Neural progenitor cell (in vitro differentiated cells): Measurements from ENCODE around the gene IPO9. TPM values are rescaled to one million over a fixed set of nuclear protein-coding genes. Genes with fewer than 3 reads are reported as not detected.

Source experiments
- DNase-seq: peaks from one replicate; pipeline ENCODE4 v3.0.0-alpha.2; 2016; ENCODE audit warnings: low spot score
- H2AFZ ChIP-seq: fragments of 200-600 bp; sonication (generic); replicated peaks from 2 replicates; pipeline ENCODE4 v1.6.1; 2016; ENCODE audit warnings: antibody characterized with exemption
- H3F3A ChIP-seq: fragments of 200-600 bp; sonication (generic); 2 replicates; pipeline ENCODE4 v1.6.1; 2016; ENCODE audit warnings: antibody characterized with exemption, low read depth
- H3K27ac ChIP-seq: fragments of 200-600 bp; sonication (generic); 2 replicates; pipeline ENCODE4 v1.5.1; 2016; ENCODE audit warnings: mild to moderate bottlenecking
- H3K27me3 ChIP-seq: fragments of 200-600 bp; sonication (generic); 2 replicates; pipeline ENCODE4 v1.6.1; 2016; ENCODE audit warnings: mild to moderate bottlenecking, moderate library complexity
- H3K36me3 ChIP-seq: fragments of 200-600 bp; sonication (generic); 2 replicates; pipeline ENCODE4 v1.5.1; 2016
- H3K4me1 ChIP-seq: fragments of 200-600 bp; sonication (generic); 2 replicates; pipeline ENCODE4 v1.6.1; 2016; ENCODE audit warnings: mixed run types
- H3K4me2 ChIP-seq: fragments of 200-600 bp; sonication (generic); 2 replicates; pipeline ENCODE4 v1.6.1; 2016
- H3K4me3 ChIP-seq: fragments of 200-600 bp; sonication (generic); 2 replicates; pipeline ENCODE4 v1.5.1; 2016
- H3K79me2 ChIP-seq: fragments of 200-600 bp; sonication (generic); 2 replicates; pipeline ENCODE4 v1.6.1; 2016; ENCODE audit warnings: low read depth
- H3K9ac ChIP-seq: fragments of 200-600 bp; sonication (generic); 2 replicates; pipeline ENCODE4 v1.6.1; 2016
- H3K9me3 ChIP-seq: fragments of 200-600 bp; sonication (generic); 2 replicates; pipeline ENCODE4 v1.5.1; 2016; ENCODE audit warnings: low read depth
- H4K20me1 ChIP-seq: fragments of 200-600 bp; sonication (generic); 2 replicates; pipeline ENCODE4 v1.6.1; 2016; ENCODE audit warnings: low read depth
- H3K27ac Mint-ChIP-seq: 3 replicates; pipeline ENCODE4 v1.8.0; 2021; ENCODE audit warnings: mixed read lengths
- H3K27me3 Mint-ChIP-seq: 2 replicates; pipeline ENCODE4 v1.8.0; 2022; ENCODE audit warnings: low read depth, mild to moderate bottlenecking, inconsistent platforms, moderate library complexity, mixed read lengths; ENCODE audit not compliant: insufficient read depth
- H3K36me3 Mint-ChIP-seq: 3 replicates; pipeline ENCODE4 v1.8.0; 2021; ENCODE audit warnings: mixed read lengths
- H3K4me1 Mint-ChIP-seq: 3 replicates; pipeline ENCODE4 v1.8.0; 2021; ENCODE audit warnings: mixed read lengths
- H3K4me3 Mint-ChIP-seq: 3 replicates; pipeline ENCODE4 v1.8.0; 2021; ENCODE audit warnings: mild to moderate bottlenecking, moderate library complexity, mixed read lengths
- H3K9me3 Mint-ChIP-seq: 3 replicates; pipeline ENCODE4 v1.8.0; 2020; ENCODE audit warnings: mixed read lengths
- EZH2 ChIP-seq: fragments of 200-600 bp; sonication (generic); IDR thresholded peaks from 2 replicates; pipeline ENCODE4 v1.6.1; 2017; ENCODE audit warnings: antibody characterized with exemption, mild to moderate bottlenecking, moderate library complexity
- EZH2phosphoT487 ChIP-seq: fragments of 200-600 bp; sonication (generic); IDR thresholded peaks from 2 replicates; pipeline ENCODE4 v1.6.1; 2017; ENCODE audit warnings: antibody characterized with exemption
- total RNA-seq: library from RNA; depleted of rRNA; stranded (reverse); fragments of >200 nt; gene quantifications from 2 replicates; pipeline ENCODE4 v1.2.3, GENCODE V29; 2015; ENCODE audit warnings: low replicate concordance
- TF ChIP-seq, protein P1 (sequence below): fragments of 200-600 bp; sonication (generic); IDR thresholded peaks from 2 replicates; pipeline ENCODE4 v1.5.1; 2017; ENCODE audit warnings: antibody characterized with exemption, mild to moderate bottlenecking

Gene IPO9
- 63.2 and 71.2 TPM in 2 replicates for total RNA-seq

DNA sequence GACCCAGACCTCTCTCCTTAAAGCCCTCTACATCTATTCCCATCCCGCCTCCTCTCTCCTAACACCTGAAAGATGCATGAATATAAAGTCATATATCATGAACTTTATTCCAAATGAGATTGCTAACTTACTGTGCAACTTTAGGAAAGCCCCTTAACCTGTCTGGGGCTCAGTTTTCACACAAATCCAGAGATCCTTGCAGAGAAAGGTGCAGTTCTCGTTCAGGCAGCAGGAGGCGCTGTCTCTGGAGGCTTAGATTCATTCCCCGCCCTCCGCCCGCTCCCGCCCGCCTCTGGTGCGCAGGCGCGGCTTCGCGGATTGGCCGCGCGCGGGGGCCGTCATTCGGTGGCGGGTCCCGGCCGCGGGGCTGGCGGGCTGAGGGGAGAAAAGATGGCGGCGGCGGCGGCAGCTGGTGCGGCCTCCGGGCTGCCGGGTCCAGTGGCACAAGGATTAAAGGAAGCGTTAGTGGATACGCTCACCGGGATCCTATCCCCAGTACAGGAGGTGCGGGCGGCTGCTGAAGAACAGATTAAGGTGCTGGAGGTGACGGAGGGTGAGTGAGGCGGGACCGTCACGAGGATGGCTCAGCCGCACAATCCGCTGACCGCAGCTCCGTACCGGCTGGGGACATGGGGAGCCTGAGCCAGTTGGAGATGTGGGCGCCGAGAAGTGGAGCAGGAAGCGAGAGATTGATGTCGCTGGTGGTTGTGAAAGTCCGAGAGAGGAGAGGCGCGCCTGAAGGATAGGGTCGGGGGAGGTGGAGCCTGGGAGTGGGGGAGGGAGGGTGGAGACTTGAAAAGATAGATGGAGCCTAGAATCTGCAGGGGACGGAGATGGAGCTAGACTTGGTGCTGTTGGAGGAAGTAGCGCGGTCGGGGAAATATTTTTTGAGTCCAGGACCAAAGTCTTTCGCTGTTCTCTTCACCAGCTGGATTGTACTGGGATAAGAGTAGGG, at the start of gene IPO9:
TSS of gene IPO9 (plus strand) at position 338 of the 955 bp plus-strand sequence. CDS start at position 391, 53 bp downstream.
- Histone ChIP-seq H3K9me3 (no peaks in the 10 kb centered on the region), H3K4me3 (peak within 1 kb of the TSS; percentile 74), H3K79me2 (peaks cover 51% of the 10 kb centered on the region), H2AFZ (peak within 1 kb of the TSS; percentile 75), H3F3A (peaks cover 47% of the 10 kb centered on the region), H3K9ac (peak within 1 kb of the TSS; percentile 80), H3K4me1 (peaks cover 32% of the 10 kb centered on the region), H3K36me3 (no peaks in the 10 kb centered on the region), H3K4me2 (peak within 1 kb of the TSS; percentile 99), H4K20me1 (peaks cover 45% of the 10 kb centered on the region), H3K27me3 (no peaks in the 10 kb centered on the region), H3K27ac (peak within 1 kb of the TSS; percentile 48)
- DNase-seq: peak; percentile 97
- H3K9me3 Mint-ChIP-seq: no peaks in the 10 kb centered on the region
- peak within 1 kb of the TSS; percentile 94 for H3K27ac Mint-ChIP-seq
- H3K27me3 Mint-ChIP-seq: peaks cover 3% of the 10 kb centered on the region
- H3K4me3 Mint-ChIP-seq: peak within 1 kb of the TSS; percentile 100
- H3K4me1 Mint-ChIP-seq: peaks cover 46% of the 10 kb centered on the region
- TF ChIP-seq, protein P1, sequence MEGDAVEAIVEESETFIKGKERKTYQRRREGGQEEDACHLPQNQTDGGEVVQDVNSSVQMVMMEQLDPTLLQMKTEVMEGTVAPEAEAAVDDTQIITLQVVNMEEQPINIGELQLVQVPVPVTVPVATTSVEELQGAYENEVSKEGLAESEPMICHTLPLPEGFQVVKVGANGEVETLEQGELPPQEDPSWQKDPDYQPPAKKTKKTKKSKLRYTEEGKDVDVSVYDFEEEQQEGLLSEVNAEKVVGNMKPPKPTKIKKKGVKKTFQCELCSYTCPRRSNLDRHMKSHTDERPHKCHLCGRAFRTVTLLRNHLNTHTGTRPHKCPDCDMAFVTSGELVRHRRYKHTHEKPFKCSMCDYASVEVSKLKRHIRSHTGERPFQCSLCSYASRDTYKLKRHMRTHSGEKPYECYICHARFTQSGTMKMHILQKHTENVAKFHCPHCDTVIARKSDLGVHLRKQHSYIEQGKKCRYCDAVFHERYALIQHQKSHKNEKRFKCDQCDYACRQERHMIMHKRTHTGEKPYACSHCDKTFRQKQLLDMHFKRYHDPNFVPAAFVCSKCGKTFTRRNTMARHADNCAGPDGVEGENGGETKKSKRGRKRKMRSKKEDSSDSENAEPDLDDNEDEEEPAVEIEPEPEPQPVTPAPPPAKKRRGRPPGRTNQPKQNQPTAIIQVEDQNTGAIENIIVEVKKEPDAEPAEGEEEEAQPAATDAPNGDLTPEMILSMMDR: peak; percentile 94
- TF ChIP-seq EZH2: no peak
- peaks cover 3% of the 10 kb centered on the region for H3K36me3 Mint-ChIP-seq

DNA sequence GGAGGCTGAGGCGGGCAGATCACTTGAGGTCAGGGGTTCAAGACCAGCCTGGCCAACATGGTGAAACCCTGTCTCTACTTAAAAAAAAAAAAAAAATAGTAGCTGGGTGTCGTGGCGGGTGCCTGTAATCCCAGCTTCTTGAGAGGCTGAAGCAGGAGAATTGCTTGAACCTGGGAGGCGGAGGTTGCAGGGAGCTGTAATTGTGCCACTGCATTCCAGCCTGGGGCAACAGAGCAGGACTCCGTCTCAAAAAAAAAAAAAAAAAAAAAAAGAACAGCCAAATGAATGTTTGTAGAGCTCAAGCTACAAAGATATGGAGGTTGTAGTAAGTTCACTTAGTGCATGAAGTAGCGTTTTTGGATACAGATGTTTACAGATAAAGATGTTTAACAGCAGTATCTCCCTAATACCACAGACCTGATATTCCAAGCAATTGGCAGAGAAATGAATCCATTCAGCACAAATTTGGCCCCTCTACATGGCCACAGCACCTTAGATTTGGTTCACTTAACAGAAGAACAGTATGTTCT, 49.5 kb upstream of the IPO9 start:
- no peak overlapping the region for H3K27ac ChIP-seq
- H3K79me2 ChIP-seq: peaks cover 74% of the 10 kb centered on the region

DNA sequence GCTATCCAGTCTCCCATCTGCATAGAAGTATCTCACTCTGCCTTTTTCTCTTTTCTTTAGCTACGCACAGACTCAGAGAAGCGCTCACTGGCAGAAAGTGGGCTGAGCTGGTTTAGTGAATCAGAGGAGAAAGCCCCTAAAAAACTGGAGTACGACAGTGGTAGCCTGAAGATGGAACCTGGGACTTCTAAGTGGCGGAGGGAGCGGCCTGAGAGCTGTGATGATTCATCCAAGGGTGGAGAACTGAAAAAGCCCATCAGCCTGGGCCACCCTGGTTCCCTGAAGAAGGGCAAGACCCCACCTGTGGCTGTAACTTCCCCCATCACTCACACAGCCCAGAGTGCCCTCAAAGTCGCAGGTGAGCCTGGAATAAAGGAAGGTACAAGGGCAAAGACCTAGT, 48.0 kb upstream of the IPO9 start:
- H3K36me3 Mint-ChIP-seq: peaks cover 49% of the 10 kb centered on the region
- H3K27ac ChIP-seq: no peak overlapping the region
- no peak overlapping the region for H2AFZ ChIP-seq
- H3K27me3 Mint-ChIP-seq: no peaks in the 10 kb centered on the region
- H3K4me1 ChIP-seq: peaks cover 25% of the 10 kb centered on the region
- H3K36me3 ChIP-seq: peaks cover 41% of the 10 kb centered on the region
- no peak overlapping the region for H3K4me3 Mint-ChIP-seq
- H3K4me1 Mint-ChIP-seq: peaks cover 9% of the 10 kb centered on the region
- peaks cover 14% of the 10 kb centered on the region for H3F3A ChIP-seq
- no peaks in the 10 kb centered on the region for H3K9me3 Mint-ChIP-seq
- TF ChIP-seq EZH2phosphoT487 (no peak), EZH2 (no peak)
- TF ChIP-seq, protein P1: no peak
- no peaks in the 10 kb centered on the region for H3K9me3 ChIP-seq
- H3K4me2 ChIP-seq: no peak overlapping the region
- no peak overlapping the region for H3K9ac ChIP-seq
- DNase-seq: no peak
- peaks cover 60% of the 10 kb centered on the region for H3K79me2 ChIP-seq
- H3K27ac Mint-ChIP-seq: no peak overlapping the region
- H4K20me1 ChIP-seq: no peaks in the 10 kb centered on the region
- H3K4me3 ChIP-seq: no peak overlapping the region
- no peaks in the 10 kb centered on the region for H3K27me3 ChIP-seq

More for the DNA sequence above, 49.5 kb upstream of the IPO9 start:
- peaks cover 4% of the 10 kb centered on the region for H3K9me3 Mint-ChIP-seq
- Histone ChIP-seq H3K36me3 (peaks cover 33% of the 10 kb centered on the region), H3K4me2 (no peak overlapping the region), H3K9ac (no peak overlapping the region), H3K4me3 (no peak overlapping the region), H4K20me1 (no peaks in the 10 kb centered on the region), H3K9me3 (no peaks in the 10 kb centered on the region), H3K4me1 (peaks cover 31% of the 10 kb centered on the region), H2AFZ (no peak overlapping the region), H3K27me3 (no peaks in the 10 kb centered on the region), H3F3A (peaks cover 24% of the 10 kb centered on the region)
- DNase-seq: no peak
- TF ChIP-seq, protein P1: no peak
- TF ChIP-seq EZH2: no peak
- TF ChIP-seq EZH2phosphoT487: no peak
- H3K27me3 Mint-ChIP-seq: no peaks in the 10 kb centered on the region
- H3K36me3 Mint-ChIP-seq: peaks cover 56% of the 10 kb centered on the region
- no peak overlapping the region for H3K27ac Mint-ChIP-seq
- no peak overlapping the region for H3K4me3 Mint-ChIP-seq
- H3K4me1 Mint-ChIP-seq: peaks cover 12% of the 10 kb centered on the region
